ENCODE data around the gene ATP6AP2.

- TF ChIP-seq ZNF592 (IDR thresholded peaks at IDR 0.05) (no peak), PCBP1 (IDR thresholded peaks at IDR 0.05; ENCODE audit: low read depth, low read length, poor library complexity, severe bottlenecking) (no peak), ZFP1 (CRISPR knock-in tag; IDR thresholded peaks at IDR 0.05) (no peak), E2F1 (CRISPR knock-in tag; IDR thresholded peaks at IDR 0.05) (no peak), CTCF (IDR thresholded peaks at IDR 0.05 in 2 of 3, conservative IDR thresholded peaks at IDR 0.05 in 1 of 3; ENCODE audit: insufficient read depth in 2 of 3, low read depth in 1 of 3, low read length in 3 of 3) (no peak), MAFK (IDR thresholded peaks at IDR 0.05; ENCODE audit: low read length) (no peak), ZNF444 (CRISPR knock-in tag; IDR thresholded peaks at IDR 0.05) (no peak), HLTF (IDR thresholded peaks at IDR 0.05) (no peak), RFX5 (IDR thresholded peaks at IDR 0.05; ENCODE audit: low read depth, low read length) (no peak), POLR2A (conservative IDR thresholded peaks at IDR 0.05) (no peak), ZNF224 (CRISPR knock-in tag; IDR thresholded peaks at IDR 0.05) (no peak)
Measured at GRCh38 chrX:40625294-40625693, 44.5 kb downstream of the ATP6AP2 start.
